SK-N-SH (cell line): ENCODE data around the gene METTL26. TPM values are rescaled to one million over a fixed set of nuclear protein-coding genes. Genes with fewer than 3 reads are reported as not detected.

Source experiments
- CTCF ChIA-PET: fragments of 300-600, 350-600 bp; formaldehyde crosslinking; extraction: SDS; loops from one replicate; lab custom pipeline; 2021; lab: Yijun Ruan, JAX
- POLR2A ChIA-PET: fragments of 350-600 bp; sonication (Branson Sonifier 250); formaldehyde crosslinking; extraction: SDS; loops from one replicate; lab custom pipeline; 2020; ENCODE audit warnings: antibody characterized with exemption, inconsistent platforms; lab: Yijun Ruan, JAX
- DNase-seq: peaks from one replicate; pipeline ENCODE4 v3.0.0; 2012
- H2AFZ ChIP-seq: fragments of 200-600 bp; sonication (generic); 2 replicates; pipeline ENCODE4 v1.8.1; 2016; ENCODE audit warnings: antibody characterized with exemption, mild to moderate bottlenecking, low read depth
- H3F3A ChIP-seq: fragments of 200-600 bp; sonication (generic); replicated peaks from 2 replicates; pipeline ENCODE3; 2016; ENCODE audit warnings: antibody characterized with exemption, mild to moderate bottlenecking; ENCODE audit not compliant: insufficient read depth
- H3K27ac ChIP-seq, 2 experiments: fragments of 200-500 bp in 1 of 2; fragments of 200-600 bp in 1 of 2; sonication (Bioruptor generic) in 1 of 2; sonication (generic), shearing (Covaris generic) in 1 of 2; 2 replicates each; pipeline versions ENCODE4 v1.5.1 to v1.6.1; 2014 to 2016; ENCODE audit warnings: low read depth in 2 of 2, inconsistent platforms in 1 of 2, low read length in 1 of 2, mild to moderate bottlenecking in 1 of 2, mixed read lengths in 1 of 2
- H3K27me3 ChIP-seq: fragments of 200-600 bp; sonication (generic), shearing (Covaris generic); 2 replicates; pipeline ENCODE4 v1.6.1; 2016; ENCODE audit warnings: mixed run types; ENCODE audit not compliant: insufficient read depth
- H3K36me3 ChIP-seq, 2 experiments: fragments of 200-500 bp in 1 of 2; fragments of 200-600 bp in 1 of 2; sonication (Bioruptor generic) in 1 of 2; sonication (generic) in 1 of 2; replicated peaks in 1 of 2; 2 replicates each; pipeline versions ENCODE3 to v1.5.1; 2014 to 2016; ENCODE audit warnings: low read length in 1 of 2, mild to moderate bottlenecking in 1 of 2; ENCODE audit not compliant: insufficient read depth in 2 of 2, control insufficient read depth in 1 of 2
- H3K4me1 ChIP-seq, 2 experiments: fragments of 200-500 bp in 1 of 2; fragments of 200-600 bp in 1 of 2; sonication (Bioruptor generic) in 1 of 2; sonication (generic), shearing (Covaris generic) in 1 of 2; 2 replicates each; pipeline versions ENCODE4 v1.5.1 to v1.6.1; 2014 to 2016; ENCODE audit warnings: low read depth in 1 of 2, low read length in 1 of 2, mixed run types in 1 of 2; ENCODE audit not compliant: insufficient read depth in 2 of 2, control insufficient read depth in 1 of 2
- H3K4me2 ChIP-seq: fragments of 200-600 bp; sonication (generic), shearing (Covaris generic); 2 replicates; pipeline ENCODE4 v1.6.1; 2017; ENCODE audit warnings: mixed run types
- H3K4me3 ChIP-seq, 2 experiments: fragments of 200-500 bp in 1 of 2; fragments of 200-600 bp in 1 of 2; sonication (Bioruptor generic) in 1 of 2; sonication (generic), shearing (Covaris generic) in 1 of 2; 2 replicates each; pipeline versions ENCODE4 v1.5.1 to v1.8.1; 2014 to 2016; ENCODE audit warnings: low read depth in 2 of 2, inconsistent platforms in 1 of 2, low read length in 1 of 2, mild to moderate bottlenecking in 1 of 2, mixed read lengths in 1 of 2, moderate library complexity in 1 of 2
- H3K79me2 ChIP-seq: fragments of 200-600 bp; sonication (generic); 2 replicates; pipeline ENCODE4 v1.8.1; 2017; ENCODE audit warnings: mild to moderate bottlenecking; ENCODE audit not compliant: insufficient read depth
- H3K9ac ChIP-seq: fragments of 200-600 bp; sonication (generic); 2 replicates; pipeline ENCODE4 v1.6.1; 2017; ENCODE audit warnings: mixed run types
- H3K9me2 ChIP-seq: fragments of 200-600 bp; sonication (generic); 2 replicates; pipeline ENCODE4 v1.6.1; 2017; ENCODE audit warnings: mixed run types
- H3K9me3 ChIP-seq: fragments of 200-600 bp; sonication (generic); 2 replicates; pipeline ENCODE4 v1.6.1; 2017; ENCODE audit warnings: mixed run types, mild to moderate bottlenecking, moderate library complexity
- H4K20me1 ChIP-seq: fragments of 200-600 bp; sonication (generic); 2 replicates; pipeline ENCODE4 v1.6.1; 2017; ENCODE audit warnings: mild to moderate bottlenecking, mixed run types; ENCODE audit not compliant: insufficient read depth
- CTCF ChIP-seq: fragments of 200-600 bp; sonication (generic); IDR thresholded peaks from 2 replicates; pipeline ENCODE4 v1.6.1; 2017; ENCODE audit warnings: antibody characterized with exemption, mild to moderate bottlenecking, moderate library complexity
- EZH2phosphoT487 ChIP-seq: fragments of 200-600 bp; sonication (generic); IDR thresholded peaks from 2 replicates; pipeline ENCODE4 v1.6.1; 2017; ENCODE audit warnings: low read depth, mixed run types, mild to moderate bottlenecking, antibody characterized with exemption, moderate library complexity, borderline replicate concordance
- FOSL2 ChIP-seq: IDR thresholded peaks from 2 replicates; pipeline ENCODE4 v1.4.0; 2012; ENCODE audit warnings: low read depth, mild to moderate bottlenecking, moderate library complexity, borderline replicate concordance
- GABPA ChIP-seq: IDR thresholded peaks from 2 replicates; pipeline ENCODE4 v1.4.0; 2012; ENCODE audit warnings: low read depth, mild to moderate bottlenecking
- GATA2 ChIP-seq: sonication (generic); formaldehyde crosslinking; IDR thresholded peaks from 2 replicates; pipeline ENCODE4 v1.5.0; 2020; ENCODE audit warnings: mild to moderate bottlenecking, missing genetic modification reagents
- JUND ChIP-seq: IDR thresholded peaks from 2 replicates; pipeline ENCODE4 v1.4.0; 2012
- MXI1 ChIP-seq: IDR thresholded peaks from 2 replicates; pipeline ENCODE4 v1.6.1; 2012; ENCODE audit warnings: mild to moderate bottlenecking, low read depth, low read length, improper control_type of control experiment
- NFIC ChIP-seq: IDR thresholded peaks from 2 replicates; pipeline ENCODE4 v1.4.0; 2012; ENCODE audit warnings: borderline replicate concordance
- NRF1 ChIP-seq: IDR thresholded peaks from 2 replicates; pipeline ENCODE4 v1.6.1; 2012; ENCODE audit warnings: low read depth, mild to moderate bottlenecking, low read length
- RAD21 ChIP-seq: IDR thresholded peaks from 2 replicates; pipeline ENCODE4 v1.6.1; 2012; ENCODE audit warnings: mild to moderate bottlenecking, low read length
- RCOR1 ChIP-seq: fragments of 150-350 bp; IDR thresholded peaks from 2 replicates; pipeline ENCODE4 v1.6.1; 2017; ENCODE audit warnings: antibody characterized with exemption, low read length
- RFX5 ChIP-seq: IDR thresholded peaks from 2 replicates; pipeline ENCODE4 v1.6.1; 2012; ENCODE audit warnings: mild to moderate bottlenecking, improper control_type of control experiment, low read length
- SIN3A ChIP-seq: IDR thresholded peaks from 2 replicates; pipeline ENCODE4 v1.6.1; 2012; ENCODE audit warnings: low read depth, mild to moderate bottlenecking, low read length, moderate library complexity, borderline replicate concordance
- SMC3 ChIP-seq: IDR thresholded peaks from 2 replicates; pipeline ENCODE4 v1.6.1; 2012; ENCODE audit warnings: low read depth, low read length, improper control_type of control experiment
- TAF1 ChIP-seq: IDR thresholded peaks from 2 replicates; pipeline ENCODE4 v1.6.1; 2012; ENCODE audit warnings: low read depth, mild to moderate bottlenecking, low read length, moderate library complexity, borderline replicate concordance
- USF1 ChIP-seq: IDR thresholded peaks from 2 replicates; pipeline ENCODE4 v1.4.0; 2012; ENCODE audit warnings: low read depth, borderline replicate concordance
- YY1 ChIP-seq: IDR thresholded peaks from 2 replicates; pipeline ENCODE4 v1.4.0; 2012; ENCODE audit warnings: low read depth, mild to moderate bottlenecking
- WGBS: methylation state at CpG from one replicate; pipeline ENCODE4 v1.1.6; 2017; ENCODE audit warnings: low lambda C conversion rate; 5-methylcytosine and 5-hydroxymethylcytosine counted together
- polyA plus RNA-seq, 3 experiments: library from polyadenylated mRNA; depleted of rRNA; stranded (reverse); fragments of >200 nt; gene quantifications; 2 replicates each; pipeline ENCODE4 v1.2.3, GENCODE V29; 2012
- TF ChIP-seq, protein P1 (sequence below): fragments of 150-350 bp; IDR thresholded peaks from 2 replicates; pipeline ENCODE4 v1.6.1; 2016; ENCODE audit warnings: mild to moderate bottlenecking, low read depth, low read length
- TF ChIP-seq, protein P2 (sequence below): IDR thresholded peaks from 2 replicates; pipeline ENCODE4 v1.4.0; 2012; ENCODE audit warnings: low read depth, borderline replicate concordance

The METTL26 gene
- polyA plus RNA-seq, 1 of the 3 experiments (the other 2 are of a cell fraction): 167 TPM

DNA sequence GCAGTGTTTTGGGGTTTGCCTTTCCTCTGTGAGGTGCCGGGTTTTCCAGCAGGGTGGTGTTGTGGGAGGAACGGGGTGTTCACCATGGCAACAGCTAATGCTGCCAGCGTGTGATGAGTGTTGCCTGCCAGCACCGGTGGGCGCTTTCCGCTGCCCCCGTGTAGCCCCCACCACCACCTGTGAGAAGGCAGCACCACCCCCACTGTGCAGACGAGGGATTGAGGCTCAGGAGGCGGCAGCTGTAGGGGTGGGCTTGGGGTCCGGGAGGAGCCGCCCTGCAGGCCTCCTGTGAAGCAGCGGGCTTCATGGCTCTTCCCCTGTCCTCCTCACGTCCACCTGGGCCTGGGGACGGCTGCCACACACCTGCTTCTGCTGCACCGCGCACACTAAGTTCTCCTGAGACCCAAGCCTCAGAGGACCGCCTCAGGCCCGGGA lies 41.0 kb downstream of the METTL26 start (continued):
- TF ChIP-seq, protein P1, sequence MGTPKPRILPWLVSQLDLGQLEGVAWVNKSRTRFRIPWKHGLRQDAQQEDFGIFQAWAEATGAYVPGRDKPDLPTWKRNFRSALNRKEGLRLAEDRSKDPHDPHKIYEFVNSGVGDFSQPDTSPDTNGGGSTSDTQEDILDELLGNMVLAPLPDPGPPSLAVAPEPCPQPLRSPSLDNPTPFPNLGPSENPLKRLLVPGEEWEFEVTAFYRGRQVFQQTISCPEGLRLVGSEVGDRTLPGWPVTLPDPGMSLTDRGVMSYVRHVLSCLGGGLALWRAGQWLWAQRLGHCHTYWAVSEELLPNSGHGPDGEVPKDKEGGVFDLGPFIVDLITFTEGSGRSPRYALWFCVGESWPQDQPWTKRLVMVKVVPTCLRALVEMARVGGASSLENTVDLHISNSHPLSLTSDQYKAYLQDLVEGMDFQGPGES: no peak

DNA sequence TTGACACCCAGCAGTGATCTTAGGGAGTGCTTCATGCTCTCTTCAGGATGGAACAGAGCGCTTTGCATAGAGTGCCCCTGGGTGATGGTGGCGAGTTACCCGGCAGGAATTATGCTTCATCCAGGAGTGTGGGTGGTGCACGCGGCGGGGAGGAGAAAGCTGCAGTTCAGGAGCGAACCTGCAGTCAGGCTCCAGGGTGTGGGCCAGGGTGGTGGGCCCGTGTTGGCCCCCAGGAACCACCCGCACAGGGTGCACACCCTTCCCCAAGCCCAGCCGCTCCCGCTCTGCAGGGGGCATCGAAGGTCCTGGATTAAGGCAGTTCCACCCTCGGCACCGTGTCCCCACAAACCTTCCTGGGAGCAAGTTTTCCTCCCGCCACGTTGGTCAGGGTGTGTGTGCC lies 42.3 kb downstream of the METTL26 start:
- CTCF ChIA-PET: no interaction called here
- H3K9ac ChIP-seq: no peak overlapping the region
- H3K4me2 ChIP-seq: no peak overlapping the region
- H2AFZ ChIP-seq: no peak overlapping the region
- TF ChIP-seq, protein P2, sequence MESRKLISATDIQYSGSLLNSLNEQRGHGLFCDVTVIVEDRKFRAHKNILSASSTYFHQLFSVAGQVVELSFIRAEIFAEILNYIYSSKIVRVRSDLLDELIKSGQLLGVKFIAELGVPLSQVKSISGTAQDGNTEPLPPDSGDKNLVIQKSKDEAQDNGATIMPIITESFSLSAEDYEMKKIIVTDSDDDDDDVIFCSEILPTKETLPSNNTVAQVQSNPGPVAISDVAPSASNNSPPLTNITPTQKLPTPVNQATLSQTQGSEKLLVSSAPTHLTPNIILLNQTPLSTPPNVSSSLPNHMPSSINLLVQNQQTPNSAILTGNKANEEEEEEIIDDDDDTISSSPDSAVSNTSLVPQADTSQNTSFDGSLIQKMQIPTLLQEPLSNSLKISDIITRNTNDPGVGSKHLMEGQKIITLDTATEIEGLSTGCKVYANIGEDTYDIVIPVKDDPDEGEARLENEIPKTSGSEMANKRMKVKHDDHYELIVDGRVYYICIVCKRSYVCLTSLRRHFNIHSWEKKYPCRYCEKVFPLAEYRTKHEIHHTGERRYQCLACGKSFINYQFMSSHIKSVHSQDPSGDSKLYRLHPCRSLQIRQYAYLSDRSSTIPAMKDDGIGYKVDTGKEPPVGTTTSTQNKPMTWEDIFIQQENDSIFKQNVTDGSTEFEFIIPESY: no peak
- no peak for TF ChIP-seq RAD21
- no peak for TF ChIP-seq USF1
- TF ChIP-seq SMC3: no peak
- TF ChIP-seq FOSL2: no peak
- no peak for TF ChIP-seq EZH2phosphoT487
- TF ChIP-seq SIN3A: no peak
- TF ChIP-seq, protein P1: no peak
- no peak for TF ChIP-seq NFIC
- no peak for TF ChIP-seq MXI1
- no peak for TF ChIP-seq GATA2 (CRISPR knock-in tag)
- TF ChIP-seq NRF1: no peak
- no peak for TF ChIP-seq GABPA
- TF ChIP-seq TAF1: no peak
- no peak for TF ChIP-seq JUND
- no peak for TF ChIP-seq RFX5
- TF ChIP-seq YY1: no peak
- no peak for TF ChIP-seq RCOR1
- no peak for TF ChIP-seq CTCF
- TF ChIP-seq, all 33 proteins: peak for 0
- Histone ChIP-seq H4K20me1 (peaks cover 46% of the 10 kb centered on the region), H3K9me2 (no peaks in the 10 kb centered on the region), H3F3A (no peaks in the 10 kb centered on the region), H3K4me3 (no peak overlapping the region), H3K36me3 (peaks cover 0 to 2% of the 10 kb centered on the region in 2 experiments), H3K27me3 (no peaks in the 10 kb centered on the region), H3K27ac (no peak overlapping the region), H3K9me3 (no peaks in the 10 kb centered on the region), H3K4me1 (peaks cover 0 to 8% of the 10 kb centered on the region in 2 experiments; a peak in 1 of 4 replicates), H3K79me2 (peaks cover 74% of the 10 kb centered on the region)
- DNase-seq: no peak
- WGBS: 94% methylated on average over 12 of the region's 16 CpGs
- POLR2A ChIA-PET: no interaction called here
